Measurements from ENCODE around the gene ZNF654.

DNA sequence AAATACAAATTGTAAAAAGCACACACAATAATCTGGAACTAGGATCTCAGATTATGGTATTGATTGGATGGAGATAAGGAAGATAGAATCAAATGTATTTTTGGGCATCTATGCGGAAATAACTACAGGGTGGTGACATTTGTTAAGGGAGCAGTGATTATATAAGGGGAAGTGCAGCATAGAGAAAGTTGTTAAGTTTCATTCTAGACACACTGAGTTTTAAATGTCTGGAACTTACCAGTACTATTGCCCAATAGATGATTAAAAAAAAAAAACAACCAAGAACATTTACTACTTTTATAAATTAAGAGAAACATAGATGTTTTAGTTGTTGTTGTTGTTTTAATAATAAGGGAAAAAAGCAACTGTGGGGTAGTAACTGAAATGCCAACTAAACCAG is 58.6 kb downstream of the ZNF654 start:
- TF ChIP-seq, protein P1, sequence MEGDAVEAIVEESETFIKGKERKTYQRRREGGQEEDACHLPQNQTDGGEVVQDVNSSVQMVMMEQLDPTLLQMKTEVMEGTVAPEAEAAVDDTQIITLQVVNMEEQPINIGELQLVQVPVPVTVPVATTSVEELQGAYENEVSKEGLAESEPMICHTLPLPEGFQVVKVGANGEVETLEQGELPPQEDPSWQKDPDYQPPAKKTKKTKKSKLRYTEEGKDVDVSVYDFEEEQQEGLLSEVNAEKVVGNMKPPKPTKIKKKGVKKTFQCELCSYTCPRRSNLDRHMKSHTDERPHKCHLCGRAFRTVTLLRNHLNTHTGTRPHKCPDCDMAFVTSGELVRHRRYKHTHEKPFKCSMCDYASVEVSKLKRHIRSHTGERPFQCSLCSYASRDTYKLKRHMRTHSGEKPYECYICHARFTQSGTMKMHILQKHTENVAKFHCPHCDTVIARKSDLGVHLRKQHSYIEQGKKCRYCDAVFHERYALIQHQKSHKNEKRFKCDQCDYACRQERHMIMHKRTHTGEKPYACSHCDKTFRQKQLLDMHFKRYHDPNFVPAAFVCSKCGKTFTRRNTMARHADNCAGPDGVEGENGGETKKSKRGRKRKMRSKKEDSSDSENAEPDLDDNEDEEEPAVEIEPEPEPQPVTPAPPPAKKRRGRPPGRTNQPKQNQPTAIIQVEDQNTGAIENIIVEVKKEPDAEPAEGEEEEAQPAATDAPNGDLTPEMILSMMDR (conservative IDR thresholded peaks at IDR 0.05; ENCODE audit: low read depth, low read length): no peak
- TF ChIP-seq EZH2 (IDR thresholded peaks at IDR 0.05; ENCODE audit: borderline replicate concordance, low read depth, low read length, poor library complexity, severe bottlenecking): no peak

All from A673 (cell line).